GM18868 (cell line): ENCODE results near the gene KDM4B.
"Not testable (repeated sequence)": the region's sequence is repeated elsewhere in the genome, so short reads cannot be mapped to it uniquely, and the experiment has no call there.

Source experiments
- ATAC-seq: cut with Tn5 transposase; IDR thresholded peaks from one replicate; pipeline ENCODE4 v1.9.1; 2021; ENCODE audit warnings: mild to moderate bottlenecking, moderate library complexity; ENCODE audit not compliant: unreplicated experiment

KDM4B gene

DNA sequence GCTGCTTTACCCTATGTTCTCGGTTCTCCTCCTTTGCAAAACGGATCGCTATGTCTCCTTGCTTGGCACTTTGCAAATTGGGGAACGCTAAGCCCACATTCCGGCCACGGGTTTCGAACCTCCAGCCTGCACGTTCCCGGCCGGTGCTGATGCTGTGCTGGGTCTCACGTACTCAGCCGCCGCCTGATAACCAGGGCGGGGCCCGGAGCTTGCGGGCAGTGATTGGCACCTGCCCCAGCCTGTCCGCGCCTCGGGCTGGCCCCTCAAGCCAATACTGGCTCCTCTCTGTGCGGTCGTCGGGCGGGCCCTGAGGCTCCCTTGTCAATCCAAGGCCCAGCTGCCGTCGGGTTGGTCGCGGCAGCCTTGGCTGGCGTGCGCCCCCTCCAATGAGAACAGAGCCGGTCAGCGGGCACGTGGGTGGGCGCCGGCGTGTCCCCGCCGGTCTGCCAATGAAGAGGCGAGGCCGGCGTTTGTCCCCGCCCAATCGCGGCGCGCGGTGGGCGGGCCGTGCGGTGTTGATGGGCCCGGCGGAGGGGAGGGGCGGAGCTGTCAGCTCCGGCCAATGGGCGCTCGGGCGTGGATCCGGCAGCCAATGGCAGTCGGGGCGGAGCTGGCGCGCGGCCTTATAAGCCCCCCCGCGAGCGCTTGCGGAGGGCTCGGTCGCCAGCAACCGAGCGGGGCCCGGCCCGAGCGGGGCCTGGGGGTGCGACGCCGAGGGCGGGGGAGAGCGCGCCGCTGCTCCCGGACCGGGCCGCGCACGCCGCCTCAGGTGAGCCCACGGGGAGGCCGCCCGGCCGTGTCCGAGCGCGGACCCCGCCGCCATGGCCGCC lies at the start of gene KDM4B:
TSS of gene KDM4B (plus strand) at position 652 of the 830 bp plus-strand sequence. CDS start 63,778 bp downstream, outside the sequence.
- peak; percentile 88 for ATAC-seq

- ATAC-seq, result no peak
Measured at GRCh38 chr19:4922530-4923275, 46.2 kb upstream of the KDM4B start.

DNA sequence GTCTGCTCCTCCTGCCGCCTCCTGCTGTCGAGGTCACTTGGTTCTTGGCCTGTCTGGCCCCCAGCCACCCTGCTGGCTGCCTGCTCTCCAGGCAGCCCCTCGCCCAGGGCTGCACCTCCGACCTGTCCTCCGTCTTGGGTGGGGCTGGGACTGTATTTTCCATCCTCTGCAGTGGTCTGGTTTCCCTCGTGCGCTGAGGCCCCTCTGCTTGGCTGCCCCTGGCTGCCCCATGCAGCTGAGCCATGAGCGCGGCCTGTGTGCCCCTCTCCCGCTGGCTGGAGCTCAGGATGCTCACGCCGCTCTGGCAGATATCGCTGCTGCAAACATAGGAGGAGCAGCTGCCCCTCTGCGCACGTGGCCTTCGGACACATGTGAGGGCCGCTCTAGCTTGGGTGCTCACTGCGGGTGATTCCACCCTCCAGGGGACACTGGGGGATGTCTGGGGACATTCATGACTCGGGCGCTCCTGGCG lies 45.6 kb upstream of the KDM4B start:
- ATAC-seq, result no peak

- no peak for ATAC-seq
Measured at GRCh38 chr19:4929186-4929585, 39.7 kb upstream of the KDM4B start.

DNA sequence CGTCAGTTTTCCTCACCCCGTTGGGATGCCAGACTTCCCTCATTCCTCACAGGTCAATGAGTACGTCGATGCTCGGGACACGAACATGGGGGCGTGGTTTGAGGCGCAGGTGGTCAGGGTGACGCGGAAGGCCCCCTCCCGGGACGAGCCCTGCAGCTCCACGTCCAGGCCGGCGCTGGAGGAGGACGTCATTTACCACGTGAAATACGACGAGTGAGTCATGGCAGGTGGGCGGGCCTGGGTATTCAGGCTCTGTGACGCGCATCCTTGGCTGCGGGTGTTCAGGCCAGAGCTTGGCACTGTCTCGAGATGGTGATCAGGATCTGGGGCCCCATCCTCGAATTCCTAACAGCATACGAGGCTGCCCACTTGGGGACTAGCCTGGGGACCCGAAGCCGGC lies 38.2 kb upstream of the KDM4B start:
- no peak for ATAC-seq

- no peak for ATAC-seq
Measured at GRCh38 chr19:4932711-4933110, 36.2 kb upstream of the KDM4B start.

DNA sequence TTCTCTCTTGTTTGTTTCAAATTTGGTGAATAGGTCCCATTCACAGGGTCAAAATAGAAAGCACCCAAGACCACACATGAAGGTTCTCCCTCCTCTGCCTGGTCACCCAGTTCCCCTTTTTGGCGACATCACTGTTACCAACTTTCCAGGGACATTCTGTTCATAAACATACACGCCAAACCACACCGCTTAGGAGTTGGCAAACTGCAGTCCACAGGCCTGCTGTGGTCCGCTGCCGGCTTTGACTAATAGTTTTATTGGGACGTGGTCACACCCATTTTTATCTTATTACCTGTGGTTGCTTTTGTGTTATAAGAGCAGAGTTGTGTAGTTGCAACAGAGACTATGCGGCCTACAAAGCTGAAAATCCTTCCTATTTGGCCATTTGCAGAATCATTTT lies 35.4 kb upstream of the KDM4B start:
- no peak for ATAC-seq

- no peak for ATAC-seq
Measured at GRCh38 chr19:4935444-4935843, 33.5 kb upstream of the KDM4B start.

DNA sequence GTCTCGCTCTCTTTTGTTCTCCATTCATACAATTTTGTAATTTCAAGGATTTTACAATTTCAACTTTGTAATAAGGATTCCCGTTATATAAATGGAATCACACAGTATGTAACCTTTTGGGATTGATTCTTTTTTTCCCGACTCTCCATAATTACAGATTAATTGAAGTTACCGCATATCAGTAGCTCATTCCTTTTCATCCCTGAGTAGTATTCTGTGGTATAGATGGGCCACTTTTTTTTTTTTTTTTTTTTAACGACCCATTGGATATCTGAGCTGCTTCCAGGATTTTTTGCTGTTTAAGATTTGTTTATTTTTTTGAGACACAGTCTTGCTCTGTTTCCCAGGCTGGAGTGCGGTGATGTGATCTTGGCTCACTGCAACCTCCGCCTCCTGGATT lies 31.9 kb upstream of the KDM4B start:
- no peak for ATAC-seq

- not testable (repeated sequence) for ATAC-seq
Measured at GRCh38 chr19:4938461-4938860, 30.5 kb upstream of the KDM4B start.

GRCh38 chr19:4939466-4939865 lies 29.4 kb upstream of the KDM4B start:
- no peak for ATAC-seq

DNA sequence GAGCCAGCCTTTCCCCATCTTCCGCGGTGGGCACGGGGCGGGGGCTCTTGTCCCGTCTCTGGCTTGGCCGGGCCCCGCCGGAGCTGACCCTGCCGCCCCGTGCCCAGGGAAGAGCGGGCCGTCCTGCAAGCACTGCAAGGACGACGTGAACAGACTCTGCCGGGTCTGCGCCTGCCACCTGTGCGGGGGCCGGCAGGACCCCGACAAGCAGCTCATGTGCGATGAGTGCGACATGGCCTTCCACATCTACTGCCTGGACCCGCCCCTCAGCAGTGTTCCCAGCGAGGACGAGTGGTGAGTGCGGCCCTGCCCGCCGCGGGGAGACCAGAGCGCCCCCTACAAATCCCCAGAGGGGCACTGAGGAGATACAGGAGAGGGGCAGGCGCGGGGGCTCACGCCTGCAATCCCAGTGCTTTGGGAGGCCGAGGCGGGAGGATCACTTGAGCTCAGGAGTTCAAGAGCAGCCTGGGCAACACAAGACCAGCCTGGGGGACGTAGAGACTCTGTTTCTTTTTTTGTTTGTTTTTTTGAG lies 27.2 kb upstream of the KDM4B start:
- not testable (repeated sequence) for ATAC-seq

- not testable (repeated sequence) for ATAC-seq
Measured at GRCh38 chr19:4950650-4951049, 18.3 kb upstream of the KDM4B start.

GRCh38 chr19:4951656-4952055 lies 17.3 kb upstream of the KDM4B start:
- ATAC-seq, result no peak

GRCh38 chr19:4952945-4953344 lies 16.0 kb upstream of the KDM4B start:
- no peak for ATAC-seq

GRCh38 chr19:4954320-4955149 lies 14.4 kb upstream of the KDM4B start:
- ATAC-seq, result not testable (repeated sequence)

GRCh38 chr19:4955274-4955673 lies 13.6 kb upstream of the KDM4B start:
- no peak for ATAC-seq

DNA sequence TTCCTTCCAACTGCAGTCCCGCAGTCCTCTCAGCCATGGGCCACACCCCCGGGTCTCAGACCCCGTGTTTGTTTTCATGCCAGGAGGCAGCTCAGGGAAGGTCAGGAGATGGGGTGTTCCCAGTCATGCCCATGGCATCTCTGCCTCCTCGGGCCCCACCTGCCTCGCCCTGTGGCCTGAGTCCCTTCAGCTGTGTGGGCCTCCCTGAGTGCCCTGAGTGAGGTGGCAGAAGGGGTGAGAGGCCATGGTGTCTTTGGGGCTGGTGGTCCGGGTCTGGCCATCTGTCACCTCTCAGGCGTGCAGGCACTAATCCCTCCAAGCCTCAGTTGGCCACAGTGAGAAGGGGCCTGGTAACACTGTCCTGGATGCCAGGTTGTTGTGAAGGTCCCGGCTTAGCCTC lies 10.9 kb upstream of the KDM4B start:
- no peak for ATAC-seq

DNA sequence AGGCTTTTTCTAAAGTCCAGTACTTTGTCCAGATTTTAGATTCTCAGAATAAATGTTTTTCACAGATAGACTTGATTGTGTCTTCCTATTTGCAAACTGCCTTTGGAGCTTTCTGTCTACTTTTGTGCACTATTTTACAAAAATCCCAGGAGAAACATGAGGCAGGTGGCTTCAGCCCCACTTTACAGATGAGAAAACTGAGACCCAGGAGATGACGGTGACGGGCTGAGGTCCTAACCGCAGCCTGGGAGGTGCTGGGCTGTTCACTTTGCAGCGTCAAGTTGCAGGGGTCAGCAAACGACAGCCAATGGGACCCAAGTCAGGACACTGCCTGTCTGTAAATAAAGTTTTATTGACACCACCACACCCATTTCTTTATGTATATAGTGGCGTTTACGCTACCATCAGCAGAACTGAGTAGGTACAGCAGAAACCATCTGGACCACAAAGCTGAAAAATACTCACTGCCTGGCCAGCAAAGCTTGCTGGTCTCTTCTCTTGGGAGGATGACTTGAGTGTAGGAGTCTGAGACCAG lies 6.8 kb upstream of the KDM4B start:
- no peak for ATAC-seq

- ATAC-seq, result no peak
Measured at GRCh38 chr19:4965061-4965460, 3.9 kb upstream of the KDM4B start.

DNA sequence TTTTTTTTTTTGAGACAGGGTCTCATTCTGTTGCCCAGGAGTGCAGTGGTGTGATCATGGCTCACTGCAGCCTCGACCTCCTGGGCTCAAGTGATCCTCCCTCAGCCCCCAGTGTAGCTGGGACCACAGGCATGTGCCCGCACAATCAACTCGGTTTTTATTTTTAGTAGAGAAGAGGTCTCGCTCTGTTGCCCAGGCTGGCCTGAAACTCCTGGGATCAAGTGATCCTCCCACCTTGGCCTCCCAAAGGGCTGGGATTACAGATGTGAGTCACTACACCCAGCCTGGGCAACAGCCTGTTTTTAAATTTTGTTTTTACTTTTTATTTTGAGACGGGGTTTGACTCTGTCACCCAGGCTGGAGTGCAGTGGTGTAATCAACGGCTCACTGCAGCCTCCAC lies 2.3 kb upstream of the KDM4B start:
- no peak for ATAC-seq
